Mesenchymal stem cell (in vitro differentiated cells and primary cell): ENCODE data around the gene KLHDC10.

ENCODE experiments used
- DNase-seq: peaks from one replicate; pipeline ENCODE4 v3.0.0-alpha.2; 2013
- H2AFZ ChIP-seq: one replicate; pipeline ENCODE4 v1.6.1; 2013; ENCODE audit warnings: low read depth, mild to moderate bottlenecking, control low read depth, inconsistent platforms, low read length, moderate library complexity
- H2AK5ac ChIP-seq: 2 replicates; pipeline ENCODE4 v1.6.1; 2013; ENCODE audit warnings: low read length, moderate library complexity, mild to moderate bottlenecking, inconsistent platforms; ENCODE audit not compliant: severe bottlenecking
- H2BK120ac ChIP-seq: one replicate; pipeline ENCODE4 v1.6.1; 2013; ENCODE audit warnings: low read depth, mild to moderate bottlenecking, inconsistent platforms, low read length, moderate library complexity
- H2BK12ac ChIP-seq, 2 experiments: one replicate each; pipeline ENCODE4 v1.6.1; 2013; ENCODE audit warnings: inconsistent platforms in 2 of 2, low read length in 2 of 2, mild to moderate bottlenecking in 2 of 2, moderate library complexity in 2 of 2, control low read depth in 1 of 2
- H2BK15ac ChIP-seq: one replicate; pipeline ENCODE4 v1.6.1; 2013; ENCODE audit warnings: mild to moderate bottlenecking, low read depth, inconsistent platforms; ENCODE audit not compliant: poor library complexity, severe bottlenecking
- H2BK5ac ChIP-seq: 2 replicates; pipeline ENCODE4 v1.6.1; 2013; ENCODE audit warnings: low read depth, mild to moderate bottlenecking, low read length, control low read depth, inconsistent platforms; ENCODE audit not compliant: poor library complexity, severe bottlenecking
- H3K14ac ChIP-seq, 2 experiments: one replicate each; pipeline ENCODE4 v1.6.1; 2013; ENCODE audit warnings: inconsistent platforms in 2 of 2, low read length in 2 of 2, control low read depth in 1 of 2, mild to moderate bottlenecking in 1 of 2, moderate library complexity in 1 of 2
- H3K18ac ChIP-seq, 2 experiments: one replicate each; pipeline ENCODE4 v1.6.1; 2013; ENCODE audit warnings: inconsistent platforms in 2 of 2, low read length in 2 of 2, control low read depth in 1 of 2, low read depth in 1 of 2, mild to moderate bottlenecking in 1 of 2
- H3K23ac ChIP-seq, 2 experiments: one replicate each; pipeline ENCODE4 v1.6.1; 2013; ENCODE audit warnings: inconsistent platforms in 2 of 2, low read length in 2 of 2, mild to moderate bottlenecking in 2 of 2, moderate library complexity in 2 of 2, control low read depth in 1 of 2
- H3K27ac ChIP-seq: 2 replicates; pipeline ENCODE4 v1.5.1; 2013; ENCODE audit warnings: mild to moderate bottlenecking, moderate library complexity, low read length, control low read depth, inconsistent platforms; ENCODE audit not compliant: poor library complexity, severe bottlenecking
- H3K27me3 ChIP-seq, 2 experiments: 2 replicates each; pipeline versions ENCODE4 v1.6.1 to v1.7.0; 2013; ENCODE audit warnings: low read length in 2 of 2, mild to moderate bottlenecking in 2 of 2, moderate library complexity in 2 of 2, control low read depth in 1 of 2, inconsistent platforms in 1 of 2; ENCODE audit not compliant: control insufficient read depth in 1 of 2, insufficient read depth in 1 of 2
- H3K36me3 ChIP-seq, 2 experiments: 2 replicates each; pipeline versions ENCODE4 v1.6.1 to v1.7.0; 2013; ENCODE audit warnings: low read length in 2 of 2, control low read depth in 1 of 2, inconsistent platforms in 1 of 2, low read depth in 1 of 2, mild to moderate bottlenecking in 1 of 2; ENCODE audit not compliant: insufficient read depth in 2 of 2, control insufficient read depth in 1 of 2
- H3K4ac ChIP-seq, 2 experiments: one replicate each; pipeline ENCODE4 v1.6.1; 2013; ENCODE audit warnings: inconsistent platforms in 2 of 2, low read length in 2 of 2, mild to moderate bottlenecking in 2 of 2, moderate library complexity in 2 of 2, control low read depth in 1 of 2, low read depth in 1 of 2
- H3K4me1 ChIP-seq: 2 replicates; pipeline ENCODE4 v1.6.1; 2013; ENCODE audit warnings: low read depth, low read length, control low read depth; ENCODE audit not compliant: control insufficient read depth, insufficient read depth
- H3K4me2 ChIP-seq: 2 replicates; pipeline ENCODE4 v1.6.1; 2013; ENCODE audit warnings: low read length, mild to moderate bottlenecking, inconsistent platforms; ENCODE audit not compliant: poor library complexity, severe bottlenecking
- H3K4me3 ChIP-seq, 2 experiments: 2 replicates each; pipeline versions ENCODE4 v1.5.1 to v1.7.0; 2013; ENCODE audit warnings: low read length in 2 of 2, mild to moderate bottlenecking in 2 of 2, control low read depth in 1 of 2, low read depth in 1 of 2; ENCODE audit not compliant: insufficient read depth in 1 of 2
- H3K79me1 ChIP-seq: replicated peaks from 2 replicates; pipeline ENCODE4 v1.6.1; 2013; ENCODE audit warnings: mild to moderate bottlenecking, control low read depth, low read length, inconsistent platforms; ENCODE audit not compliant: poor library complexity, severe bottlenecking
- H3K9ac ChIP-seq: 2 replicates; pipeline ENCODE4 v1.7.0; 2013; ENCODE audit warnings: mild to moderate bottlenecking, low read length, moderate library complexity
- H3K9me3 ChIP-seq: 2 replicates; pipeline ENCODE4 v1.7.0; 2013; ENCODE audit warnings: mild to moderate bottlenecking, low read length; ENCODE audit not compliant: control insufficient read depth
- H4K8ac ChIP-seq: one replicate; pipeline ENCODE4 v1.6.1; 2013; ENCODE audit warnings: inconsistent platforms, mild to moderate bottlenecking, low read length, moderate library complexity
- H4K91ac ChIP-seq: one replicate; pipeline ENCODE4 v1.6.1; 2013; ENCODE audit warnings: mild to moderate bottlenecking, low read length, inconsistent platforms
- WGBS: methylation state at CpG from one replicate; pipeline ENCODE4 v1.1.7; 2013; ENCODE audit warnings: mixed read lengths; 5-methylcytosine and 5-hydroxymethylcytosine counted together

The KLHDC10 gene

GRCh38 chr7:130157700-130158099, 87.4 kb downstream of the KLHDC10 start:
- Histone ChIP-seq H3K9me3 (peaks cover 12% of the 10 kb centered on the region), H3K27ac (no peak overlapping the region), H3K79me1 (no peaks in the 10 kb centered on the region), H2BK15ac (no peak overlapping the region), H2BK12ac (no peak overlapping the region), H3K23ac (no peak overlapping the region), H3K27me3 (no peaks in the 10 kb centered on the region), H2AFZ (no peak overlapping the region), H2BK120ac (no peak overlapping the region), H4K8ac (no peak overlapping the region), H3K4me1 (peaks cover 16% of the 10 kb centered on the region), H3K9ac (no peak overlapping the region), H3K18ac (no peak overlapping the region), H2BK5ac (no peak overlapping the region), H3K4me2 (no peak overlapping the region), H3K4me3 (no peak overlapping the region), H3K14ac (no peak overlapping the region), H3K36me3 (peaks cover 26 to 39% of the 10 kb centered on the region in 2 experiments), H4K91ac (no peak overlapping the region), H2AK5ac (no peak overlapping the region), H3K4ac (no peak overlapping the region)
- no peak for DNase-seq
- WGBS, result 98% methylated on average over 7 of the region's 7 CpGs

- Histone ChIP-seq H4K91ac (no peak overlapping the region), H3K27ac (no peak overlapping the region), H3K4ac (no peak overlapping the region), H2BK5ac (no peak overlapping the region), H3K27me3 (no peaks in the 10 kb centered on the region), H3K23ac (no peak overlapping the region), H2BK12ac (no peak overlapping the region), H3K4me3 (no peak overlapping the region), H2AFZ (no peak overlapping the region), H3K79me1 (no peaks in the 10 kb centered on the region), H3K4me2 (no peak overlapping the region), H4K8ac (no peak overlapping the region), H2BK15ac (no peak overlapping the region), H3K18ac (no peak overlapping the region), H2AK5ac (no peak overlapping the region), H2BK120ac (no peak overlapping the region), H3K9me3 (peaks cover 12% of the 10 kb centered on the region), H3K36me3 (peaks cover 26 to 56% of the 10 kb centered on the region in 2 experiments), H3K14ac (no peak overlapping the region), H3K9ac (no peak overlapping the region), H3K4me1 (peaks cover 1% of the 10 kb centered on the region)
- DNase-seq, result no peak
- WGBS, result 95% methylated on average over 2 of the region's 2 CpGs
These were observed 89.7 kb downstream of the KLHDC10 start for GRCh38 chr7:130160023-130160422.

DNA sequence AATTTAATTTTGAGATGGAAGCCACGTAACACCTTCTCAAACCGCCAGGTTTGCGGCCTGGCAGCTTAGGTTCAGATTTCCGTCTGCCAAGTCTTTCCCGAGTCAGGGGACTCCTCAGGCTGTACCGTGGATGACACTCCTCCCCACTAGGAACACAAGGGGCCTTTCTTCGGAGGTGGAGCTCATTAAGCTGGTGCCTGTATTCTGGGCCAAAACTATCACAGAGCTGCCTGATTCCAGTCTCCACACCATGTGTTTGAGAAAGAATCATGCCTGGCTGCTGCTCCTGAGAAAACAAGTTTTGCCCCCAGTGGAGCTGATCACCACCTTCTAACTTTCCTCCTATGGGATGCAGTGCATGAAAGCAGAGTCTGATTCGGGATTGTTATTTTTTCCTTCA, 90.1 kb downstream of the KLHDC10 start:
- H2AK5ac ChIP-seq, result no peak overlapping the region
- H3K9ac ChIP-seq, result no peak overlapping the region
- no peak overlapping the region for H2BK120ac ChIP-seq
- no peak overlapping the region for H4K91ac ChIP-seq
- no peak overlapping the region for H3K4me3 ChIP-seq
- no peak overlapping the region for H3K18ac ChIP-seq
- H2BK15ac ChIP-seq, result no peak overlapping the region
- peaks cover 12% of the 10 kb centered on the region for H3K9me3 ChIP-seq
- H3K27me3 ChIP-seq, result no peaks in the 10 kb centered on the region
- no peak overlapping the region for H3K23ac ChIP-seq
- no peak overlapping the region for H3K4ac ChIP-seq
- H2AFZ ChIP-seq, result no peak overlapping the region
- H4K8ac ChIP-seq, result no peak overlapping the region
- H3K36me3 ChIP-seq, result peaks cover 26 to 60% of the 10 kb centered on the region in 2 experiments
- H2BK12ac ChIP-seq, result no peak overlapping the region
- H3K14ac ChIP-seq, result no peak overlapping the region
- no peaks in the 10 kb centered on the region for H3K79me1 ChIP-seq
- no peak overlapping the region for H3K4me2 ChIP-seq
- 97% methylated on average over 8 of the region's 8 CpGs for WGBS
- H3K4me1 ChIP-seq, result no peaks in the 10 kb centered on the region
- no peak overlapping the region for H3K27ac ChIP-seq
- no peak overlapping the region for H2BK5ac ChIP-seq
- no peak for DNase-seq

GRCh38 chr7:130162196-130162595, 91.9 kb downstream of the KLHDC10 start:
- H3K4ac ChIP-seq, result no peak overlapping the region
- no peaks in the 10 kb centered on the region for H3K4me1 ChIP-seq
- WGBS, result 84% methylated on average over 5 of the region's 5 CpGs
- no peak overlapping the region for H2BK15ac ChIP-seq
- H4K8ac ChIP-seq, result no peak overlapping the region
- no peak overlapping the region for H3K23ac ChIP-seq
- no peak overlapping the region for H3K4me3 ChIP-seq
- H3K9ac ChIP-seq, result no peak overlapping the region
- H4K91ac ChIP-seq, result no peak overlapping the region
- H3K36me3 ChIP-seq, result peaks cover 25 to 74% of the 10 kb centered on the region in 2 experiments
- no peak overlapping the region for H2BK120ac ChIP-seq
- H2BK5ac ChIP-seq, result no peak overlapping the region
- no peak overlapping the region for H2AK5ac ChIP-seq
- no peak for DNase-seq
- H2BK12ac ChIP-seq, result no peak overlapping the region
- H3K79me1 ChIP-seq, result no peaks in the 10 kb centered on the region
- H3K9me3 ChIP-seq, result peaks cover 7% of the 10 kb centered on the region
- H3K27me3 ChIP-seq, result no peaks in the 10 kb centered on the region
- H3K4me2 ChIP-seq, result no peak overlapping the region
- H3K14ac ChIP-seq, result no peak overlapping the region
- no peak overlapping the region for H3K18ac ChIP-seq
- no peak overlapping the region for H3K27ac ChIP-seq
- no peak overlapping the region for H2AFZ ChIP-seq
